MM.1S (cell line): ENCODE measurements around the gene DPH1.

ENCODE experiments used
- DNase-seq: peaks from one replicate; pipeline ENCODE4 v3.0.0-alpha.2; 2015
- H2AFZ ChIP-seq: fragments of 300-600 bp; sonication (generic); 2 replicates; pipeline ENCODE4 v1.6.0; 2016; ENCODE audit warnings: antibody characterized with exemption, low read length
- H3F3A ChIP-seq: fragments of 300-600 bp; sonication (generic); 2 replicates; pipeline ENCODE4 v1.6.1; 2016; ENCODE audit warnings: mild to moderate bottlenecking, antibody characterized with exemption, low read length, moderate library complexity, mixed read lengths; ENCODE audit not compliant: insufficient read depth
- H3K27ac ChIP-seq: fragments of 300-600 bp; sonication (generic); 2 replicates; pipeline ENCODE4 v1.5.1; 2016; ENCODE audit warnings: mild to moderate bottlenecking, low read length
- H3K27me3 ChIP-seq: fragments of 300-600 bp; sonication (generic); replicated peaks from 2 replicates; pipeline ENCODE4 v1.6.0; 2016; ENCODE audit warnings: low read length; ENCODE audit not compliant: insufficient read depth
- H3K36me3 ChIP-seq: fragments of 300-600 bp; sonication (generic); replicated peaks from 2 replicates; pipeline ENCODE4 v1.6.1; 2016; ENCODE audit warnings: mild to moderate bottlenecking, low read length, mixed read lengths; ENCODE audit not compliant: insufficient read depth
- H3K4me1 ChIP-seq: fragments of 300-600 bp; sonication (generic); 2 replicates; pipeline ENCODE4 v1.6.1; 2016; ENCODE audit warnings: low read length, mixed read lengths
- H3K4me2 ChIP-seq: fragments of 300-600 bp; sonication (generic); 2 replicates; pipeline ENCODE4 v1.6.0; 2016; ENCODE audit warnings: low read depth, low read length
- H3K4me3 ChIP-seq: fragments of 300-600 bp; sonication (generic); 2 replicates; pipeline ENCODE4 v1.5.1; 2016; ENCODE audit warnings: low read length, mixed read lengths
- H3K79me2 ChIP-seq: fragments of 300-600 bp; sonication (generic); 2 replicates; pipeline ENCODE4 v1.6.1; 2016; ENCODE audit warnings: mixed run types, low read length, mixed read lengths
- H3K9ac ChIP-seq: fragments of 300-600 bp; sonication (generic); 2 replicates; pipeline ENCODE4 v1.6.1; 2016; ENCODE audit warnings: low read length, mixed read lengths
- H3K9me2 ChIP-seq: fragments of 300-600 bp; sonication (generic); replicated peaks from 2 replicates; pipeline ENCODE4 v1.6.1; 2016; ENCODE audit warnings: mild to moderate bottlenecking, low read length, mixed read lengths; ENCODE audit not compliant: insufficient read depth
- H3K9me3 ChIP-seq: fragments of 300-600 bp; sonication (generic); replicated peaks from 2 replicates; pipeline ENCODE4 v1.6.1; 2016; ENCODE audit warnings: mild to moderate bottlenecking, low read length, mixed read lengths; ENCODE audit not compliant: insufficient read depth
- H4K20me1 ChIP-seq: fragments of 300-600 bp; sonication (generic); 2 replicates; pipeline ENCODE4 v1.6.1; 2016; ENCODE audit warnings: mild to moderate bottlenecking, low read length, moderate library complexity, mixed read lengths; ENCODE audit not compliant: insufficient read depth
- EZH2 ChIP-seq: fragments of 300-600 bp; sonication (generic); optimal IDR thresholded peaks from 2 replicates; pipeline ENCODE3; 2017; ENCODE audit warnings: low read depth, mild to moderate bottlenecking, antibody characterized with exemption, low read length, mixed read lengths
- EZH2phosphoT487 ChIP-seq: fragments of 300-600 bp; sonication (generic); IDR thresholded peaks from 2 replicates; pipeline ENCODE4 v1.6.1; 2018; ENCODE audit warnings: antibody characterized with exemption, low read length
- TF ChIP-seq, protein P1 (sequence below): fragments of 300-600 bp; sonication (generic); IDR thresholded peaks from 2 replicates; pipeline ENCODE4 v1.5.1; 2016; ENCODE audit warnings: antibody characterized with exemption, low read length, mixed read lengths

The DPH1 gene

GRCh38 chr17:2019723-2020122 is 10.2 kb upstream of the DPH1 start:
- Histone ChIP-seq H4K20me1 (no peaks in the 10 kb centered on the region), H3K9me3 (no peaks in the 10 kb centered on the region), H3K4me3 (no peak overlapping the region), H3K36me3 (no peaks in the 10 kb centered on the region), H3K9ac (no peak overlapping the region), H3K9me2 (no peaks in the 10 kb centered on the region), H3K27me3 (peaks cover 91% of the 10 kb centered on the region), H3K4me2 (no peak overlapping the region), H3K4me1 (peaks cover 15% of the 10 kb centered on the region), H2AFZ (no peak overlapping the region), H3F3A (no peaks in the 10 kb centered on the region; the same call in 1 of the 2 replicates), H3K27ac (no peak overlapping the region), H3K79me2 (no peaks in the 10 kb centered on the region)
- DNase-seq, result no peak
- no peak for TF ChIP-seq EZH2phosphoT487
- TF ChIP-seq EZH2, result no peak
- TF ChIP-seq, protein P1, sequence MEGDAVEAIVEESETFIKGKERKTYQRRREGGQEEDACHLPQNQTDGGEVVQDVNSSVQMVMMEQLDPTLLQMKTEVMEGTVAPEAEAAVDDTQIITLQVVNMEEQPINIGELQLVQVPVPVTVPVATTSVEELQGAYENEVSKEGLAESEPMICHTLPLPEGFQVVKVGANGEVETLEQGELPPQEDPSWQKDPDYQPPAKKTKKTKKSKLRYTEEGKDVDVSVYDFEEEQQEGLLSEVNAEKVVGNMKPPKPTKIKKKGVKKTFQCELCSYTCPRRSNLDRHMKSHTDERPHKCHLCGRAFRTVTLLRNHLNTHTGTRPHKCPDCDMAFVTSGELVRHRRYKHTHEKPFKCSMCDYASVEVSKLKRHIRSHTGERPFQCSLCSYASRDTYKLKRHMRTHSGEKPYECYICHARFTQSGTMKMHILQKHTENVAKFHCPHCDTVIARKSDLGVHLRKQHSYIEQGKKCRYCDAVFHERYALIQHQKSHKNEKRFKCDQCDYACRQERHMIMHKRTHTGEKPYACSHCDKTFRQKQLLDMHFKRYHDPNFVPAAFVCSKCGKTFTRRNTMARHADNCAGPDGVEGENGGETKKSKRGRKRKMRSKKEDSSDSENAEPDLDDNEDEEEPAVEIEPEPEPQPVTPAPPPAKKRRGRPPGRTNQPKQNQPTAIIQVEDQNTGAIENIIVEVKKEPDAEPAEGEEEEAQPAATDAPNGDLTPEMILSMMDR, result no peak

DNA sequence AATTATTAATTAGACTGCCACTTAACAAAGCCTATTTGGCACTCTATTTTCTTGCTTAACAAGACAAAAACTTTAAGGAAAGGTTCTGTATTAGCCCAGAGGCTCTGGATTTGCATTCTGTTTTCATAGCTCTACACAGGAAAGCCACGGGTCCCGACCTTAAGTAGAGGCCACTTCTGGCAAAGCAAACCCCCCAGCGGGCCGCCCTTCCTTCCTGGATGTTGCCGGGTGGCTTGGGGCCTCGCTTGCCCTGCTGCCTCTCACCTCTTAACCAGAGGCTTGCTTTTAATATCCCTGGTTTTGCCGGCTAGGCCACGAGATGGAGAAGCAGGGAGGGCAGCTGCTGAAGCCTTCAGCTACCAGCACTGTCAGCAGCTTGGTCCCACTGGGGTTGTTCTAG is 9.2 kb upstream of the DPH1 start:
- H3K4me3 ChIP-seq, result no peak overlapping the region
- peaks cover 91% of the 10 kb centered on the region for H3K27me3 ChIP-seq
- no peak overlapping the region for H3K9ac ChIP-seq
- H3K79me2 ChIP-seq, result no peaks in the 10 kb centered on the region
- no peak overlapping the region for H3K4me2 ChIP-seq
- H3K4me1 ChIP-seq, result peaks cover 15% of the 10 kb centered on the region
- no peaks in the 10 kb centered on the region for H3K9me3 ChIP-seq
- no peak for DNase-seq
- no peaks in the 10 kb centered on the region for H3K9me2 ChIP-seq
- no peak overlapping the region for H3K27ac ChIP-seq
- no peaks in the 10 kb centered on the region for H4K20me1 ChIP-seq
- no peaks in the 10 kb centered on the region for H3K36me3 ChIP-seq
- no peak overlapping the region for H2AFZ ChIP-seq
- no peak for TF ChIP-seq EZH2phosphoT487
- TF ChIP-seq, protein P1, result no peak
- TF ChIP-seq EZH2, result no peak
- H3F3A ChIP-seq, result no peaks in the 10 kb centered on the region; the same call in 1 of the 2 replicates

- Histone ChIP-seq H3F3A (no peaks in the 10 kb centered on the region), H3K27ac (no peak overlapping the region), H3K4me2 (no peak overlapping the region), H3K9me3 (no peaks in the 10 kb centered on the region), H3K4me3 (no peak overlapping the region), H3K9me2 (no peaks in the 10 kb centered on the region), H3K4me1 (peaks cover 5% of the 10 kb centered on the region), H3K79me2 (no peaks in the 10 kb centered on the region), H4K20me1 (no peaks in the 10 kb centered on the region), H3K9ac (no peak overlapping the region), H3K27me3 (peaks cover 97% of the 10 kb centered on the region), H2AFZ (no peak overlapping the region), H3K36me3 (no peaks in the 10 kb centered on the region)
- TF ChIP-seq EZH2 (no peak), EZH2phosphoT487 (no peak)
- TF ChIP-seq, protein P1, result no peak
- DNase-seq, result no peak
These were observed 7.2 kb upstream of the DPH1 start for GRCh38 chr17:2022647-2023240.
